GM19452 (cell line): ENCODE measurements around the gene NAGLU.
"Not testable (repeated sequence)": the region's sequence is repeated elsewhere in the genome, so short reads cannot be mapped to it uniquely, and the experiment has no call there.

Source experiments
- ATAC-seq: cut with Tn5 transposase; IDR thresholded peaks from one replicate; pipeline ENCODE4 v1.9.1; 2021; ENCODE audit not compliant: unreplicated experiment

Gene NAGLU

GRCh38 chr17:42543190-42544079 lies 7.4 kb downstream of the NAGLU start:
- ATAC-seq: no peak

GRCh38 chr17:42544874-42545283 lies 8.8 kb downstream of the NAGLU start:
- ATAC-seq: no peak

GRCh38 chr17:42545755-42546505 lies 9.9 kb downstream of the NAGLU start:
- not testable (repeated sequence) for ATAC-seq

- no peak for ATAC-seq
Observed at GRCh38 chr17:42547001-42547461, 11.0 kb downstream of the NAGLU start.

GRCh38 chr17:42547698-42548069 lies 11.6 kb downstream of the NAGLU start:
- ATAC-seq: no peak

- ATAC-seq: no peak
Observed at GRCh38 chr17:42548070-42548837, 12.2 kb downstream of the NAGLU start.

- ATAC-seq: no peak
Observed at GRCh38 chr17:42548993-42549755, 13.1 kb downstream of the NAGLU start.

- not testable (repeated sequence) for ATAC-seq
Observed at GRCh38 chr17:42552736-42553135, 16.7 kb downstream of the NAGLU start, which contains the start of gene HSD17B1. Gene HSD17B1, plus strand, starts transcription at chr17:42552923. Its CDS starts 11 bp downstream, at chr17:42552934.

GRCh38 chr17:42553161-42553818 lies 17.2 kb downstream of the NAGLU start:
- ATAC-seq: no peak

GRCh38 chr17:42553866-42554249 lies 17.8 kb downstream of the NAGLU start:
- ATAC-seq: no peak

- peak; percentile 79 for ATAC-seq
Observed at GRCh38 chr17:42554250-42555121, 18.4 kb downstream of the NAGLU start.

- ATAC-seq: no peak
Observed at GRCh38 chr17:42555122-42555622, 19.1 kb downstream of the NAGLU start.

- not testable (repeated sequence) for ATAC-seq
Observed at GRCh38 chr17:42555961-42556617, 20.0 kb downstream of the NAGLU start.

- ATAC-seq: no peak
Observed at GRCh38 chr17:42559075-42559474, 23.0 kb downstream of the NAGLU start.

GRCh38 chr17:42560246-42560645 lies 24.2 kb downstream of the NAGLU start:
- no peak for ATAC-seq

- ATAC-seq: peak; percentile 56
Observed at GRCh38 chr17:42561897-42562387, 25.9 kb downstream of the NAGLU start, which contains the start of gene COASY. Gene COASY, plus strand, starts transcription at chr17:42562148. Its CDS starts 475 bp downstream, at chr17:42562623.

GRCh38 chr17:42562388-42563142 lies 26.5 kb downstream of the NAGLU start:
- no peak for ATAC-seq
